Gastrocnemius medialis (tissue), 4 donors: Measurements from ENCODE around the gene GAS6. TPM values are rescaled to one million over a fixed set of nuclear protein-coding genes. Genes with fewer than 3 reads are reported as not detected.
"Not testable (repeated sequence)": the region's sequence is repeated elsewhere in the genome, so short reads cannot be mapped to it uniquely, and the experiment has no call there.

Experiments used
- ATAC-seq, 2 donors: fragments of 150-250 bp; one replicate each; pipeline ENCODE4 v1.9.1; 2016
- DNase-seq, 2 donors: peaks; one replicate each; pipeline ENCODE4 v3.0.0-alpha.2; 2019
- H3K27ac ChIP-seq, 4 donors: fragments of 200-600 bp; sonication (generic); 1 replicate in 1 of 4; 2 replicates in 3 of 4; pipeline ENCODE4 v1.5.1; 2016 to 2018; ENCODE audit warnings: mild to moderate bottlenecking in 2 of 4, moderate library complexity in 1 of 4
- H3K27me3 ChIP-seq, 3 donors: fragments of 200-600 bp; sonication (generic) in 2 of 3; 1 replicate in 1 of 3; 2 replicates in 2 of 3; pipeline versions ENCODE4 v1.5.1 to v1.6.0; 2016 to 2019; ENCODE audit warnings: mild to moderate bottlenecking in 1 of 3, moderate library complexity in 1 of 3
- H3K36me3 ChIP-seq, 2 donors: fragments of 200-600 bp; sonication (generic) in 1 of 2; one replicate each; pipeline ENCODE4 v1.5.1; 2017 to 2018
- H3K4me1 ChIP-seq, 2 donors: fragments of 200-600 bp; sonication (generic) in 1 of 2; one replicate each; pipeline ENCODE4 v1.5.1; 2016 to 2017; ENCODE audit warnings: mild to moderate bottlenecking in 2 of 2
- H3K4me3 ChIP-seq, 4 donors: fragments of 200-600 bp; sonication (generic) in 3 of 4; 1 replicate in 1 of 4; 2 replicates in 3 of 4; pipeline ENCODE4 v1.5.1; 2016 to 2019; ENCODE audit warnings: mild to moderate bottlenecking in 2 of 4
- H3K9me3 ChIP-seq, 3 donors: fragments of 200-600 bp; sonication (generic) in 2 of 3; 1 replicate in 1 of 3; 2 replicates in 2 of 3; pipeline ENCODE4 v1.5.1; 2016 to 2019
- POLR2A ChIP-seq, 2 donors: fragments of 450-650 bp; IDR thresholded peaks; one replicate each; pipeline ENCODE4 v1.6.1; 2017; ENCODE audit warnings: antibody characterized with exemption in 2 of 2, mild to moderate bottlenecking in 2 of 2, moderate library complexity in 2 of 2
- in situ Hi-C, 4 donors: fragments of 200-750 bp; cut with MboI; loops; one replicate each; pipeline versions ENCODE4 v1.15.0 to v1.8.0; 2017; ENCODE audit warnings: low sequenced_read_pairs in 4 of 4
- intact Hi-C: fragments of 100-400 bp; cut with DNase I; formaldehyde crosslinking; loops from one replicate; pipeline ENCODE4 v1.15.1; 2023; ENCODE audit warnings: low total_unique reads
- total RNA-seq, 4 donors: library from RNA; depleted of rRNA; stranded (reverse); fragments of >200 nt; gene quantifications; one replicate each; pipeline versions ENCODE4 v1.1.0 to v1.2.3, GENCODE V29; 2016
- TF ChIP-seq, protein P1 (sequence below), 5 experiments: fragments of 450-650 bp in 3 of 5; fragments of 200-600 bp in 2 of 5; sonication (generic) in 2 of 5; IDR thresholded peaks in 4 of 5; conservative IDR thresholded peaks in 1 of 5; 1 replicate in 4 of 5; 2 replicates in 1 of 5; pipeline ENCODE4 v1.5.1; 2016 to 2019; ENCODE audit warnings: antibody characterized with exemption in 5 of 5, mild to moderate bottlenecking in 3 of 5, moderate library complexity in 3 of 5

The GAS6 gene
- total RNA-seq, 4 donors from 2014 or later = 68.6 to 122 (median 86.3) TPM

- DNase-seq (no peak), ATAC-seq (no peak)
- in situ Hi-C loops = no loop called here
- intact Hi-C loops = no loop called here
- Histone ChIP-seq H3K36me3 (no peaks in the 10 kb centered on the region), H3K4me3 (no peak overlapping the region), H3K27me3 (no peaks in the 10 kb centered on the region), H3K27ac (no peak overlapping the region), H3K4me1 (peaks cover 16 to 17% of the 10 kb centered on the region in 2 donors), H3K9me3 (no peaks in the 10 kb centered on the region)
- TF ChIP-seq, protein P1, sequence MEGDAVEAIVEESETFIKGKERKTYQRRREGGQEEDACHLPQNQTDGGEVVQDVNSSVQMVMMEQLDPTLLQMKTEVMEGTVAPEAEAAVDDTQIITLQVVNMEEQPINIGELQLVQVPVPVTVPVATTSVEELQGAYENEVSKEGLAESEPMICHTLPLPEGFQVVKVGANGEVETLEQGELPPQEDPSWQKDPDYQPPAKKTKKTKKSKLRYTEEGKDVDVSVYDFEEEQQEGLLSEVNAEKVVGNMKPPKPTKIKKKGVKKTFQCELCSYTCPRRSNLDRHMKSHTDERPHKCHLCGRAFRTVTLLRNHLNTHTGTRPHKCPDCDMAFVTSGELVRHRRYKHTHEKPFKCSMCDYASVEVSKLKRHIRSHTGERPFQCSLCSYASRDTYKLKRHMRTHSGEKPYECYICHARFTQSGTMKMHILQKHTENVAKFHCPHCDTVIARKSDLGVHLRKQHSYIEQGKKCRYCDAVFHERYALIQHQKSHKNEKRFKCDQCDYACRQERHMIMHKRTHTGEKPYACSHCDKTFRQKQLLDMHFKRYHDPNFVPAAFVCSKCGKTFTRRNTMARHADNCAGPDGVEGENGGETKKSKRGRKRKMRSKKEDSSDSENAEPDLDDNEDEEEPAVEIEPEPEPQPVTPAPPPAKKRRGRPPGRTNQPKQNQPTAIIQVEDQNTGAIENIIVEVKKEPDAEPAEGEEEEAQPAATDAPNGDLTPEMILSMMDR (IDR thresholded peaks at IDR 0.05 in 4 of 5, conservative IDR thresholded peaks at IDR 0.05 in 1 of 5) = no peak
- TF ChIP-seq POLR2A (IDR thresholded peaks at IDR 0.05) = no peak
Observed at GRCh38 chr13:113875429-113875815, 11.5 kb upstream of the GAS6 start.

GRCh38 chr13:113874579-113875428 lies 10.9 kb upstream of the GAS6 start:
- H3K27me3 ChIP-seq = no peaks in the 10 kb centered on the region
- no peak for ATAC-seq
- no peak overlapping the region for H3K27ac ChIP-seq
- in situ Hi-C loops (no loop called here), intact Hi-C loops (no loop called here)
- TF ChIP-seq, protein P1 (IDR thresholded peaks at IDR 0.05 in 4 of 5, conservative IDR thresholded peaks at IDR 0.05 in 1 of 5) = no peak
- H3K4me3 ChIP-seq = no peak overlapping the region
- peaks cover 11 to 12% of the 10 kb centered on the region in 2 donors for H3K4me1 ChIP-seq
- no peaks in the 10 kb centered on the region for H3K9me3 ChIP-seq
- no peaks in the 10 kb centered on the region for H3K36me3 ChIP-seq
- DNase-seq = no peak

DNA sequence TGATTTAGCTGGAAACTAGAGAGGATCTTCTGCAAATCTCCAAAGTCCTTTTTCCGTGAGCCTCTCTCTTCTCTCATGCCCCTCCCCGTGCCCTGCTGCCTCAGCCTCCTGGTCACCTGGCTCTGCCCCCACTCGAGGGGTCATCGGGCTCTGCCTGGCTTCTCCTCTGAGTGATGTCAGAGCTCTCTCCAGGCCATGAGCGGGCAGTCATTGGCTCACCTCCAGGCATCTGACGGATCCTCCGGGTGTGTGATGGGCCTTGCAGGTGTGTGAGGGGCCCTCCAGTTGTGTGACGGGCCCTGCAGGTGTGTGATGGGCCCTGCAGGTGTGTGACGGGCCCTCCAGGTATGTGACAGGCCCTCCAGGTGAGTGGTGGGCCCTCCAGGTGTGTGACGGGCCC lies 10.3 kb upstream of the GAS6 start:
- Histone ChIP-seq H3K27me3 (no peaks in the 10 kb centered on the region), H3K36me3 (no peaks in the 10 kb centered on the region), H3K4me3 (no peak overlapping the region), H3K9me3 (no peaks in the 10 kb centered on the region), H3K4me1 (peaks cover 5% of the 10 kb centered on the region in 2 donors), H3K27ac (no peak overlapping the region)
- ATAC-seq = no peak
- no peak for TF ChIP-seq POLR2A (IDR thresholded peaks at IDR 0.05)
- TF ChIP-seq, protein P1 (IDR thresholded peaks at IDR 0.05 in 4 of 5, conservative IDR thresholded peaks at IDR 0.05 in 1 of 5) = no peak
- in situ Hi-C loops = no loop called here
- no peak for DNase-seq
- intact Hi-C loops = no loop called here

DNA sequence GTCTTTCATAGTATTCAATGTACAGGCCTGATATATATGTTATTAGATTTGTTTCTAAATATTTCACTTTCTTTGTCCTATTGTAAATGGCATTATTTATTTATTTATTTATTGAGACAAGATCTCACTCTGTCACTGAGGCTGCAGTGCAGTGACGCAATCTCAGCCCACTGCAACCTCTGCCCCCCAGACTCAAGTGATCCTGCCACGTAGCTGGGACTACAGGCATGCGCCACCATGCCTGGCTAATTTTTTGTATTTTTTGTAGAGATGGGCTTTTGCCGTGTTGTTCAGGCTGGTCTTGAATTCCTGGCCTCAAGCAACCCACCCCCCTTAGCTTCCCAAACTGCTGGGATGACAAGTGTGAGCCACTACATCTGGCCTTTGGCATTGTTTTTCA lies 5.4 kb upstream of the GAS6 start:
- peaks cover 0 to 6% of the 10 kb centered on the region in 2 donors for H3K4me1 ChIP-seq
- no peak for ATAC-seq
- no peak overlapping the region for H3K27ac ChIP-seq
- in situ Hi-C loops = no loop called here
- no peak for TF ChIP-seq POLR2A (IDR thresholded peaks at IDR 0.05)
- TF ChIP-seq, protein P1 (IDR thresholded peaks at IDR 0.05 in 4 of 5, conservative IDR thresholded peaks at IDR 0.05 in 1 of 5) = no peak
- no peaks in the 10 kb centered on the region for H3K27me3 ChIP-seq
- no peaks in the 10 kb centered on the region for H3K36me3 ChIP-seq
- no peaks in the 10 kb centered on the region for H3K9me3 ChIP-seq
- DNase-seq = no peak
- H3K4me3 ChIP-seq = no peak overlapping the region
- intact Hi-C loops = no loop called here

DNA sequence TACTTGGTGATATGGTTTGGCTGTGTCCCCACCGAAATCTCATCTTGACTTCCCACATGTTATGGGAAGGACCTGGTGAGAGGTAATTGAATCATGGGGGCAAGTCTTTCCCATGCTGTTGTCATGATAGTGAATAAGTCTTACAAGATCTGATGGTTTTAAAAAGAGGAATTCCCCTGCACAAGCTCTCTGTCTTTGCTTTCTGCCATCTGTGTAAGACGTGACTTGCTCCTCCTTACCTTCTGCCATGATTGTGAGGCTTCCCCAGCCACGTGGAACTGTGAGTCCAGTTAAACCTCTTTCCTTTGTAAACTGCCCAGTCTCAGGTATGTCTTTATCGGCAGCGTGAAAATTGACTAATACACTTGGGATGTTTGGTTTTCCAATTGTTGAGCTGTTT lies 4.0 kb upstream of the GAS6 start:
- H3K27ac ChIP-seq, ATAC-seq, H3K4me1 ChIP-seq, H3K36me3 ChIP-seq, H3K4me3 ChIP-seq, in situ Hi-C loops, H3K9me3 ChIP-seq, H3K27me3 ChIP-seq, intact Hi-C loops, DNase-seq: not testable (repeated sequence)
